GM19099 (cell line): Measurements from ENCODE around the gene MARK3.

Experiments used
- POLR2A ChIP-seq: IDR thresholded peaks from 3 replicates; pipeline ENCODE4 v1.6.1; 2011; ENCODE audit warnings: low read depth; ENCODE audit not compliant: insufficient read length; ENCODE audit errors: extremely low read depth

MARK3 gene

DNA sequence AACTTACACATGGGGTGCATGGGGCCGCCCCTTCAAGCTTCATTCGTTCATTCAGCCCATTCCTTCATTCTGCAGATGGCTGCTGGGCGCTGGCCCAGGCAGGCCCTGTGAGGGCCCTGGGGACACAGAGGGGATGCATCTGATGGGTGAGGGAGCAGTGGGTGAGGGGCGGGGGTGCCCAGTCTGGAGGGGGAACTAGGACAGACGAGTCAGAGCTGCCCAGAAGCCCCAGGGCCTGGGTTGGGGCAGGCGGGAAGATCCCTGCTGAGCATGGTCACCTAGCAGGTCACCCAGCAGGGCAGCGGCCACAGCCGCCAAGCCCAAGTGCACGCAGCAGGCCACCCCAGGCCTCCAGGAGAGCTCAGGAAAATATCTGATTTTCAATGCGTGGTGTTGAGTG is 157.9 kb downstream of the MARK3 start:
- TF ChIP-seq POLR2A, result no peak

DNA sequence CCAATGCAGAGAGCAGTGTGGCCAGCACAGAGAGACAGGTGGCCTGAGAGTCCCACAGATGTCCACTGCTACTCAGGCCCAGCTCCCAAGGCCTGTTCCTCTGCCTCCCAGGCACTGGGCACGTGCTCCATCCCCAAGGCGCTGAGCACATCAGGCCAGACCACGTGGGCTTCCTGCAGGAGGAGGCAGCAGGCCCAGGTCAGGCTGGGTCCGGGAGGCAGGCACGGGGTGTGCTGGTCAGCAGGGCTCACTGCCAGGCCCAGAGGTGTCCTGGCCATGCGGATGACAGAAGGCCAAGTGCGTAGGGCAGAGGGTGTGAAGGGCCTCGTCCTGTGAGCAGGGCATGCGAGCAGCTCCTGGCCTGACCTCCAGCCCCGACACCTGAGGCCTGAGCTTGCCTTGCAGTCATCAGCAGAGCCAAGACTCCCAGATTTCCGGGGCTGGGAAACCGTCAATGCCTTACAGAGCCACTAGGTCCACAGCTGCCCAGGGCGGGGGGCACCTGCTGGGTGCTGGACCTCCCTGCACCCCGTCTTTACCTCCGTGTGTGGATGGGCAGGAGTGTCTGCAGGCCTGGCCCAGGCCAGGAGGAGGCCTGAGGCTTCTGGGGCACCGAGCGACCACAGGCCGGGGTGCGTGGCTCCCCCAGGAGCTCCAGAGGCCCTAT is 158.6 kb downstream of the MARK3 start:
- TF ChIP-seq POLR2A, result no peak

DNA sequence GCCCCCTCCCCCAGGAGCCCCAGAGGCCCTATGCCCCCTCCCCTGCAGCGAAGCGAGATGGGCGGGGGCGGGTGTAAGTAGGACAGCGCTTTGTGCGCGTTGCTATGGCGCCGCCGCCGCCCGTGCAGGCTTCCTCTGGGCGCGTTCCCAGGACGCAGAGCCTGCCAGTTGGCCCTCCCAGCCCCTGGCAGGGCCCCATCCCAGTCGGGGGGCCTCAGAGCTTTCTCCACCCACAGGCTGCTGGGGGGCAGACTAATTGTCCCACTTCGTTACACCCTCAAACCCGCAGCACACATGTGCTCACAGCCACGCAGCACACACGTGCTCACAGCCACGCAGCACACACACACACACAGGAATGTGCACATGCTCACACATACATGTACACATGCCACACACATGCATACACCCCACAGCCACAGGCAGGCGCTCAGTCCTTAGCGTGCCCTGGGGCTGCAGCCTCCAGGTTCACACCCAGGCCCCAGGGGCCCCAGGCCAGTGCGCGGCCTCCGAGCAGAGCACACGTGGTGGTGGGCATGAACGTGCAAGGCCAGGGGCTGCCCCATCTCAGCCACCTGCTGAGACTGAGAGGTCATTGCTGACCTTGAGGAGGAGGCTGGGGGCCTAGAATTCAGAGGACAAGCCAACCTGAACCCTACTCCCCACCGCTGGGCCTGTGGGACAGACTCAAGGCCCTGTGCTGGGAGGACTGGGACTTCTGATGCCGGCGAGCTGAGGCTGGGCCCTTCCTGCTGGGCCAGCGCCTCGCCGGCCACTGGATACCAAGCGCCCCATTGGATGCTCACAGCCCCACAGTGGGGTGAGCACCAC is 159.4 kb downstream of the MARK3 start:
- TF ChIP-seq POLR2A, result no peak

DNA sequence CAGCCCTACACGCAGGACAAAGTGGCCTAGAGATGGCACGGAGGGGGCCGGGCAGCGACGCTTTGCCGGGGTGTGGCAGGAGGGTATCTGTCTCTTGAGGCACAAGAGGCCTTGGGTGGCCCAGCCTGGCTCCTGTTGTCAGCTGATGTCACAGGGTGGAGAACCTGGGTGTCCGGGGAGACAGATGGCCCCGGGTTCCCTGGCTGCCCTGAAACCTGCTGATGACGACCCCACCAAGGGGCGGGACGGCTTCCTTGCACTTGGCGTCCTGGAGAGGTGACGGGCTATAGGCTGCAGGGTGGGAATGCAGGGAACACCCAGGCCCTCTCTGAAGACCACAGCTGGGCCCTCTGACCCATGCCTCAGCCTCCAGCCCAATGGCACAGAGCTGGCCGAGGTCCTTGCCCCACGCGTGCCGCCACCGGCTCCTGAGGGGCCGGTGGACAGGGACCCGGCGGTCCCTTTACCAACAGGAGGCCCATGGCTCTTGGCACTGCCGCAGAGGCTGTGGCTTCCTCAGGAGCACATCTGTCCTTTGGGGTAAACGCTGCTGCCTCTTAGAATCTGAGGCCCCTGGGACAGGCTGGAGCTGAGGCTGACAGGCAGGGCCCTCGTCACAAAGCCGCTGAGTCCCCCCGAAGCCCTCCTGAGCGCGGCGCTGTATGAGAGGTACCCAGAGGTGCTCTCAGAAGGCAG is 160.2 kb downstream of the MARK3 start:
- no peak for TF ChIP-seq POLR2A

DNA sequence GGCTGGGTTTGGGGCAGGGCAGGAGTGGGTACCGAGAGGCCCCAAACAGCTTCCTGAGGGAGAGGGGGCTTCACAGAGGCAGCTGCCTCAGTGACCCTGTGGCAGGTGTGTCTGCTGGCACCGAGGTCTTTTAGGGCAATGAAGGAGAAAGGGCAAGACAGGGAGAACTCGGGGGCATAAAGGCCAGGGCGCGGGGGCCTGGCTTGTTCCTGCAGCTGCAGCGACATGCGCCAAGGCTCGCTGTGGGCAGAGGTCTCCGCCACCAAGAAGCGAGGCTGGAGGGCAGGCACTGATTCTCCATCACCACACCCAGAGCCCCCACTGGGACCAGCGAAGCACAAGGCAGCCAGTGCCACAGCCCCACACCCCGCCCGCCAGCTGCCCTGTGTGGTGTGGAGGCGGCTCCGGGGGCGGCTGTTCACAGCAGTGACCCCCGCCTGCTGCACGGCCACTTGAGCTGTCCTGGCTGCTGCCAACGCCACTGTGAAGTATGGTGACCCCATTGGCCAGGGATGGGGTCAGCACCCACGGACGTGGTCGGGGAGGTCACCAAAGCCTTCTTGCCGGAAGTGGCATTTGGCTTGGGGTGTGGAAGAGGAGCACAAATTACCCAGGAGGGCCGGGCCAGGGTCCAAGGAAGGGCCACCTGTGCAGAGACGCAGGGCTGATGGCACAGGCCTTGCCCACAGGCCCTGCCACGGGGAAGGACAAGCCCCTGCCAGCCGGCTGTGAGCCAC is 160.9 kb downstream of the MARK3 start:
- TF ChIP-seq POLR2A, result no peak

DNA sequence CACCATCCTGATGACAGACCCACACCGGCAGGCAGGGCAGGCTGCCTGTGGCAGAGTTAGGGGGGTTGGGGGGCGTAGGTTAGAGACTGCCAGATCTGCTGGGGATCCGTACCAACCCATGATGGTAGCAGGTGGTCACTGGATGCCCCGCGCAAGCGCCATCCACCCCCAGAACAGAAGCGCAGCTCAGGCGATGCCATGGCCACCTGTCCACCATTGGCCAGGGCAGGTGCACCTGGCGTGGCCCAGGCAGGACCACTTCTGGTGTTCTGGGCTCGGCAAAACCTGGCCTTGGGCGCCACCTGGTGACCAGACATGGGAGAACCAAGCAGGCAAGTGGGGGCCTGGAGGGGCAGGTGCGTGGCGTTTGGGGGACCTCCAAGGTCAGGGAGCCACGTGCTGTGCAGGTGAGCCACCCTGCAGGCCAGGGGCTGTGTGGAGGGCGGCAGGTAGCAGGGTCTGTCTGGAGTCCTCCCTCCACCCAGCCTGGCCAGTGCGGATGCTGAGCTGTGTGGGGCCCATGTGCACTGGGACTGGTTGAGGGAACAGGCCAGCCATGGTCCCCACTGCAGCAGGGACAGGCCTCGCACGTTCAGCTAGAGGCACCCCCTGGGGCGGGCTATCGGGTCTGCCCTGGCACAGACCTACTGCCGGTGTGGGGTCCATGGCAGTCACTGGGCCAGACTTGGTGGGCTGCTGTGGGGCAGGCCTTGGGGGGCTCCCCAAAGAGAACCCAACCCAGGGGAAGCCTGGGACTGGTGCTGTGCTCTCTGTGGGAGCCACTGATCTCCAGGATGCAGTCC is 161.6 kb downstream of the MARK3 start:
- no peak for TF ChIP-seq POLR2A

DNA sequence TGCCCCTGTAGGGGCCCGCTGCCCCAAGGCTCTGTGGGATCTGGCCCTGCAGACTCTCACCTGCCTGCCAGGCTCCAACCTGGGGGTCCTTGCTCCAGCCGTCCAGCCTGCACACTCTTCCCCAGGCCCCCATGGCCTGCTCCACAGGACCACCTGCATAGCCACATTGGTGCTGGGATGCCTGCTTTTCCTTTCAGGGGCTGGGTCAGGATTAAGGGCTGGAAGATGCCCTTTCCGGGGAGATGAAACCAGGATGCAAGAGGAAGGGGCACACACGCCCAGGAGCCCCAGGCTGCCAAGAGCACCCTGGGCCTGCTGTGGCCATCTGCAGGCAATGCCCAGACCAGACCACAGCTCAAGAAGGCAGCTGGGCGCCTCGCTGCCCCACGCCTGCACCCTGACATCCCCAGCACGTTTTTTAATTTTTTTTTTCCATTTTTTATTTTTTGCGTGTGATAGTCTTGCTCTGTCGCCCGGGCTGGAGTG is 162.3 kb downstream of the MARK3 start:
- TF ChIP-seq POLR2A, result no peak

DNA sequence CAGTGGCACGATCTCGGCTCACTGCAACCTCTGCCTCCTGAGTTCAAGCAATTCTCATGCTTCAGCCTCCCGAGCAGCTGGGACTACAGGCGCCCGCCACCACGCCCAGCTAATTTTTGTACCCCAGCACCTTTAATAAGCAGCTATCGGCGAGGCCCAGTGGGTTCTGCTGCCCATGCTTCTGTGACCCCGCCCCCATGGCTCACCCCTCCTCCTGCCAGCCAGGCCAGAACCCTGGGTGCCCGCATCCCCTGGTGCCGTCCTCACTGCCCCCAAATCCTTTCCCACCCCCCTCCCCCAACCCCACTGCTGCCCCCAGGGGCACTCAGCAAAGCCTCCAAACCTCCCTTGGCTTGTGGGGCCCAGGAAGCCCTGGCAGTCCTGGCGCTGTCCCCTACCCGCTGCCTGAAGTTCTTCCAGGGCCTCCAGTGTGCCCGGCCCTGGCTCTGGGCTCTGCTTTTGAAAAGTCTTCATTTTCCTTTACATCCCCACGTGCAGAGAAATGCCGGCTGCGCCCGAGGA is 162.8 kb downstream of the MARK3 start:
- TF ChIP-seq POLR2A, result no peak

DNA sequence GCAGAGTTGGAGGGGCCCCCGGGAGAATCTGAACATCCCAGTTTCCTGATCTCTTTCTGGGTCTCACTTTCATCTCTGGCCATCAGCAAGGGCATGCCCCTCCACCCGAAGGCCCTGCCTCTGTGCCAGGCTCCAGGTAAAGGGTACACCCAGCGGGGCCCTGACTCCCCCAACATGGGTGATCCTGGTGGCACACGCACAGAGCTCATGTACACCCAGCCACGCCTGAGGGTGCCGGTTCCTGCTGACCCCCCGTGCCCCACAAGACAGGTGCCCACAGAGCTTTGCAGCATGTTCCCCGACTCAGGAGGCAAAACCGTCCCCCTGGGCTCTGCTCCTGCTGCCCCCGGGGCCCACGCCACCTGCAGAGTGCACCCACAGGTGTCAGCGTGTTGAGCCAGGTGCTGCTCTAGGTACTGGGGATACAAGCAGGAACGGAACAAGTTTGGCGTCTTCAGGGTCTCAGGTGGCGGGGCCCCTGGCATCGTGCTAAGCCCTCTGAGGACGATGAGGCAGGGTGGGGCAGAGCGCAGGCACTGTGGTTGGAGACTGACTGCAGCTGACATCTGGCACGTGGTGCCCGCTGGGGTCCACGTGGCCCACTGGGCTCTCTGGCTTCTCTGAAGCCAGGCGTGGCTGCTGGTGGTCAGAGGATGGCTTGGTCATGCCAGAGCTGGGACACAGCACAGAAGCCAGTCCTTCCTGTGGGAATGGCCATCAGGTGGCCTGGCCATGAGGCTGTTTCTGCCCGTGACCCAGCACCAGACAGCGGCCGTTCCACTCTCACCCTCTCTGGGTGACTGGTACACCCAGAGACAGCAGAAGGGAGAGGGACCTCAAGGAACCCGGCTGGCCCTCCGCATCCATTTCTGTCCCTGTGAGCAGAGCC is 163.5 kb downstream of the MARK3 start:
- no peak for TF ChIP-seq POLR2A

DNA sequence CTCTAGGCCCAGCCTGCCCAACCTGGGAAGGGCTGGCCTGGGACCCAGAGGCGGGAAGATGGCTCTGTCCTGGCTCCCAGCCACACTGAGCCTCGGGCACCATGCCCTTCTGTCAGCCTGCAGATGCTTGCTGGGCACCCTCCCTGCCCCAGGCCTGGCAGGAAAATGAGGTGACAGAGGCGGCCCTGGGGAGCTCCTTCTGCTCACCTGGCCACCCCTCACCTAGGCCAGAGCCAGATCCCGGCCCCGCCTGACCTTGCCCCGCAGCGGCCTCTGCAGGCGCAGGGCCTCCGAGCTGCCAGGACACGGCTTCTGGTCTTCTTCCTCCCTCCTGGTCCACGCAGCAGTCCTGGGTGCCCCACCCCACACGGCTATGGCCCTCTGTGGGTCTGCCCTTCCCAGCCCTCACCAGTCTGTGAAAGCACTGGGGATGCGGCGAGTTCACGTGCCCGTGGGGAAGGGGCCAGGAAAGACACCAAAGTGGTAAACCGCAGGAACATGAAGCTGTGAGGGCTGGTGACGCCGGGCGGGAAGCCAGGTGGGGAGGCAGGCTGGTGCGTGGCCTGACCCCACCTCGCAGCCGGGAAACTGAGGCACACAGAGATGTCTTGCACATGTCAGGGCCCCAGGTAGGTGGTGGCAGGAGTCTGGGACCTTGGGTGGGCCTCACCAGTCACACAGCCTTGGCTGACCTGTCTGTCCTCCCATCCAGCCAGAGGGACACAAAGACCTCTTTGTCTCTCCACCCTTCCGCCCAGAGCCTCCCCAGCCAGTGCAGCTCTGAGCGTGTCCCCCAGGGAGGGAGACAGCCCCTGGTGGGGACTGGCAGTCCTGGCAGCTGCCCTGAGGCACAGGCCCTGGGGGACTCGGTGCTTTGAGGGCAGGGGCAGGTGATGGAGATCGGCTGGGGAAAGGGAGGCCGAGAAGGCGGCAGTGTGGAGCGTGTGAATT is 164.4 kb downstream of the MARK3 start:
- no peak for TF ChIP-seq POLR2A

DNA sequence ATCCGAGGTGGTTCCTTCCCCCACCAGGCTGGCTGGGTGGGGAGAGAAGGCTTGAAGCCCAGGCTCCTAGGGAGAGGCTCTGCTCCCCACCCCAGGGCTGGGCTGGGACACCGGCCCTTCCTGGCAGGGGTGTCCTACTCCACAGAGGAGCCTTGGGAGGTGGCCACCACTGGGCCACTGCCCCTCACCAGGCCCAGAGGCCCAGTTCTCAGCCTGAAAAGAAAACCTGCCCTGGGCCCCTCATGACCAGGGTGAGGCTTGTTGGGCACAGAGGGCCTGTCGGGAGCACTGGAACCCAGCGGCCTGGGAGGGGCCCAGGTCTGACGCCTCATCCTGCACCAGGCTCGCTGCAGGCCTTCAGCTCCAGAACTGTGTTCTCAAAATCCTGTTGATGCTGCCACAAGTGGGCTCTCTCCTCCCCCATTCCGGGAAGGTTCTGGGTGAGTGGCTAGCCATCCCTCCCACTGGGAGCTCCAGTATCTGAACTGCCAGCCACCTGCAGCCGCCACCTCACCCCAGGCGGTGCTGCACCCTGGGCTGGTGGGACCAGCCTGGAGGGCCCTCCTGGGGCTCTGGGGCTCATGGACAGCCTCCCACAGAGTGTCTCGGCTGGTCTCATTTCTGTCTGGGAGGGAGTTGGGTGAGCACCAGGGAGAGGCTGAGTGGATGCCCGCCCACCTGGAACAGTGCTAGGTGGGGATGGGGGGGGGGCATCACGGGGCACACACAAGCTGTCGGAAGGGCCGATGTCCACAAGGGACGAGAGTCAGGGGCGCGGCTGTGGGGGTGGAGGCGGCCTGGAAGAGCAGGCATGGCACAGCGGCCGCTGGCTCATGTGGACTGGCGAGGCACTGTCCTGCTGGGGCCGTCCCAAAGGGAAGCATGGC is 165.5 kb downstream of the MARK3 start:
- no peak for TF ChIP-seq POLR2A
